Measurements from ENCODE around the gene ADGRG3.
"Not testable (repeated sequence)": the region's sequence is repeated elsewhere in the genome, so short reads cannot be mapped to it uniquely, and the experiment has no call there.

Gene ADGRG3

DNA sequence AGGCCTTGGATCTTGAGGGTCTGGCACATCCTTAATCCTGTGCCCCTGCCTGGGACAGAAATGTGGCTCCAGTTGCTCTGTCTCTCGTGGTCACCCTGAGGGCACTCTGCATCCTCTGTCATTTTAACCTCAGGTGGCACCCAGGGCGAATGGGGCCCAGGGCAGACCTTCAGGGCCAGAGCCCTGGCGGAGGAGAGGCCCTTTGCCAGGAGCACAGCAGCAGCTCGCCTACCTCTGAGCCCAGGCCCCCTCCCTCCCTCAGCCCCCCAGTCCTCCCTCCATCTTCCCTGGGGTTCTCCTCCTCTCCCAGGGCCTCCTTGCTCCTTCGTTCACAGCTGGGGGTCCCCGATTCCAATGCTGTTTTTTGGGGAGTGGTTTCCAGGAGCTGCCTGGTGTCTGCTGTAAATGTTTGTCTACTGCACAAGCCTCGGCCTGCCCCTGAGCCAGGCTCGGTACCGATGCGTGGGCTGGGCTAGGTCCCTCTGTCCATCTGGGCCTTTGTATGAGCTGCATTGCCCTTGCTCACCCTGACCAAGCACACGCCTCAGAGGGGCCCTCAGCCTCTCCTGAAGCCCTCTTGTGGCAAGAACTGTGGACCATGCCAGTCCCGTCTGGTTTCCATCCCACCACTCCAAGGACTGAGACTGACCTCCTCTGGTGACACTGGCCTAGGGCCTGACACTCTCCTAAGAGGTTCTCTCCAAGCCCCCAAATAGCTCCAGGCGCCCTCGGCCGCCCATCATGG is 4.0 kb upstream of the ADGRG3 start:
- DNase-seq: no peak

DNA sequence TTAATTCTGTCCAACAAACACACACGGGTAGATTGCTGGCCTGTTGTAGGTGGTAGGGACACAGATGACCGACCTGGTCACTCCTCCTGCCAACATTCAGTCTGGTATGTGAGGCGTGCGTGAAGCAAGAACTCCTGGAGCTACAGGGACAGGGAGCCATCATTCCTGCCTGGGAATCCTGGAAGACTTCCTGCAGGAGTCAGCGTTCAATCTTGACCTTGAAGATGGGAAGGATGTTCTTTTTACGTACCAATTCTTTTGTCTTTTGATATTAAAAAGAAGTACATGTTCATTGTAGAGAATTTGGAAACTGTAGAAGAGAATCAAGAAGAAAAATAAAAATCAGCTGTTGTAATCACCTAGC is 3.5 kb upstream of the ADGRG3 start:
- no peak for DNase-seq

DNA sequence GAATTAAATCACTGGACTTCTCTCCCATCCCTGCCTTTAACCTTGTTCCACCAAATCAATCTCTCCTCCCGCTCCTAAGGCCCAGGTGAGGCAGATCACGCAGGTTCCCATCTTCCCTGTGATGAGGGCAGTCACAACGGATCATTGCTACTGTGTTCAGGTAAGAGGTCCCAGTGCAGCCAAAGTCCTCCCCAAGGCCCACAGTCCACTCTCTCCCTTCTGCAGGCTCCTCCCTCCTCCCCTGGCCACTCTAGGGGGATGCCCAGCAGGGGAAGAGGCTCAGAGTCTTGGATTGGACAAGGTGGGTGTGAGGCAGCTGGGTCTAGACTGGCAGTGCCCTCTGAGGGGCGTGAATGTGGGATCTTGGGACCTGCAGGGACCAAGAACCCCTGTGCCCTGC is 2.6 kb upstream of the ADGRG3 start:
- DNase-seq: no peak

DNA sequence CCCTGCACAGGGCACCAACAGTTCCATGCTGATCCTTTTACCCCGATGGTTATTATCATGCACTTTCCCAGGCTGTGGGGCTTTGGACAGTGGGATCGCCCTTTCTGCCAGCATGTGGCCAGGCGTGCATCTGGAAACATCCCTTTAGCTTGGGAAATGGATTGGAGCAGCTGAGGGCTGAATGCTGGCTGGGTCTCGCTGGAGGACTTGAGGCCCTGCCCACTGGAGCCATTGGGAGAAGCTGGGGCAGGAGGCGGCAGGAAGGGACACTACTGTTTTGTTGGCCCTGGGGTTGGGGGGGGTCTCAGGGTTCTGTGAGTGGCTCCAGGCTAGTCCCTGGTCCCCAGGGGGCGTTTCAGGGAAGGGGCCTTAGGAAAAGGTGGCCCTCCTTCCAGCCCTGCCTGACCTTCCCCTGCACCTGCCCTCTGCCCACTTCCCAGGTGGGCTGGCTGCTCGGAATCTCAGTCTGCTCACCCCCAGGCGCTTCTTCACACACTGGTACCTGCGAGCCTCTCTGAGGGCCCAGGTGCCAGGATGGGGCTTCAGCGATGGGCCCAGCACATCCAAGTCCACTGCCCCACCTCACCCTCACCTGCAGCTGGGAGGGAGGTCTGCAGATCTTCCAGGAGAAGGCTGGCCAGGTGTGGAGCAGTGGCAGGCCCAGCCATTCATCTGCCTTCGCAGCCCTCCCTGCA is 1.6 kb upstream of the ADGRG3 start:
- no peak for DNase-seq

DNA sequence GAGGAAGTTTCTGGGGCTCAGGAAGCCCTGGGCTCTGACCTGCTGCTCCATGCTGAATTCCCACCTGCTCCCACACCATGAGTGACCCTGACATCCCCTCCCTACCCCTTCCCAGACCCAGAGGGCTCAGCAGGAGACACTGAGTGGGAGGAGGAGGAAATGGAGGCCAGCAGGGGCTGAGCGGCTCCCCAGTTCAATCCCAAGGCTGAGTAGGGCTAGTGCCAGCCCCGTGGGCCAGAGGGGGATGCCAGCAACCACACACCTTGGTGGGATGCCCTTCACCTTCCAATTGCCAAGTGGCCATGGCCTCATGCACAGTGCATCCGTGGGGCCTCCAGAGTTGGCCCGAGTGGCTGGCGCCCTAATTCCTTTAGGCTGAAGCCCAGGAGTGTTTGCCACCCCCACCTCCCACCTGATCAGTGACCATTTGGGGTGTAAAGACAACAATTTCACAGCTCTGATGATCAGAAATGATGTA is 1.0 kb upstream of the ADGRG3 start:
- no peak for DNase-seq

DNA sequence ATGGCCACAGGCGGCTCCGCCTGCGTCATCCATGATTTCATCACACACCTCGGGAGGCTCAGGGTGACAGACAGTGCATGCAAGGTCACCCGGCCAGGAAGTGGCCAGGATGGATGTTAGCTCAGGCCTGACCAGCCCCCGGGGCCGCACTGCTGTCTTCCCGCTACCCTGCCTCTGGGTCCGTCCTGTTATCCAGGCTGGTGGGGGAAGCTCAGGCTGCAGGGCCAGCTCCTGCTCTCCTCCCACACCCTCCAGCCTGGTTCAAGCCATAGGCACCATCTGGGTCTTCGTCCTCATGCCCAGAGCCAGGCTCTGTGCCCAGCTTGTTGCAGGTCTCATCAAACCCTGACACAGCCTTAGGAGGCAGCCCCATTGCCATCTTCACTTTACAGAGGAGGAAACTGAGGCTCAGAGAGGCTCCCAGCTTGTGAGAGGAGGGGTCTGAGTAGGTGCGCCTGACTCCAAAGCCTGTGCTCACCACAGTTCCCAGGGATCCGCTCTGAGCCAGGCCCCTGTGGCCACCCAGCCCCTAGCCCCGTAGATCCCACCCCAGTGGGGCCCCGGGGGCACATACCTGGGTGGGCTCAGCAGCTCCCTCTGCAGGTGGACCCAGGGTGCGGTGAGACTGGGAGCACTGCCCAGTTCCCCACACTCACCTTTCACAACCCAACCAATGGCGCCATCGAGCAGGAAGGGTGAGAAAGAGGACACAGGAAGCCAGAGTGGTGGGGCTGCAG is 412 bp upstream of the ADGRG3 start:
- DNase-seq: peak; percentile 72

DNA sequence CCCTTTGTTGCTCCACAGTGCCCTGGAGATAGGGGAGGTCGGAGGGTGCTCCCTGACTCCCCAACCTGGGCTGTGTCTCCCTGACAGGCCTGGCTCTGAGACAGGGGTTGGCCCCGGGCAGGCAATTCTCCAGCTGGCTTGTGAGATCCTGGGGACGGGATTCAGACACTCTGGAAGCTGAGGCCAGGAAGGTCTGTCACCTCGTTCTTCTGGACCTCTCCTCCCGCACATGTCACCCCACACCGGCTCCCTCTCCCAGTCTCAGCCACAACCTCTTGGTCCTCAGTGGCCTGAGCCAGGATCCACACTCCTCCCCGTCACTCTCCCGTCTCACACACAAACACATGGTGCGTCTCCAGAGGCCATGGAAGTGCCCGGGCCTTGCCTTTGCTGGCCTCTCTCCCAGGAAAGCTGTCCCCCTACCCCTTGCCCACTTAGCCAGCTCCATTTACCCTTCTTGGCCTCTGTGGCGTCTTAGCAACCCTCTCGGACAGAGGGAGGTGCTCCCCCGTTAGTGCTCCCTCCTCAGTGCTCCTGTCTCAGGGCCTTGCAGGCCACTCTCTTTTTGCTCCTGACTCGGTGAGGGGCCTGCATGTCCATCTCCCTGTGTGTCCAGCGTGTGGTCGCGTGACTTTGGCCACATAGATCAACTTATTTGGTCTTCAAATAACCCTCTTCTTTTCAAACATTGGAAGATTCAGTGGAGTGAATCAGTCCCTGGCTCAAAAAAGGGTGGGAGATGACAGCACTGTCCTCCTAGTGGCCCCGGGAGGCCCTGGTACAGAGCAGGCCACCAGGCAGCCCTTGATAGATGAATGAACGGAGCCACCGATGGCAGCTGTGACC is 747 bp downstream of the ADGRG3 start:
- no peak for DNase-seq

DNA sequence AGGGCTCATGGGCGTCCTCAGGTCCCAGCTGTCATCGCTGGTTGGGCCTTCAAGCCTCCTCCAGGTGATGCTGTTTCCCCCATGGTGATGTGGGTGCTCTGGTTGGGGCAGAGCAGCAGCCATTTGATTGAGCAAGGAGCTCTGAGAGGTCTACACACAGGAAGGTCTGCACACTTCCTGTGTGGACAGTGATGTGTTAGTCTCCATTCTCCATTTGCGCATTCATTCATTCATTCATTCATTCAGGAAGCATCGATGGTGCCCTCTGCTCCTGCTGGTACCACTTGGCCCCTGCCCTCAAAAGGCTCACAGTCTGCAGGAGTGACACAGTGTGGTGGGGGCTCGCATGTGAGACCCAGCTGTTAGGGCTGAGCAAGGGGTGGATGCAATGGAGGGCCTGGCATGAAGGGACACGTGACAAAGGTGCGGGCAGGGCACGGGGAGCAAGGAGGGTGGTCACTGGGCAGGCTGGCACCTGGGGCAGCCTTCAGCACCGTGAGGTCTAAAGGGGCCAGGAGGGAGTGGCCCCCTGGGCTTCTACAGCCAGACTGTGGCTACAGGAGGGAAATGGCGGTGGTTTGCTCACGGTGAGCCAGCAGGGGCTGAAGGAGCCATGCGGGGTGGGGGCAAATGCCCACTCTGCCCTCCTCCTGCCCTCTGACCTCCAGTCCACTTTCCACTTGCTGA is 1.5 kb downstream of the ADGRG3 start:
- peak; percentile 62 for DNase-seq

DNA sequence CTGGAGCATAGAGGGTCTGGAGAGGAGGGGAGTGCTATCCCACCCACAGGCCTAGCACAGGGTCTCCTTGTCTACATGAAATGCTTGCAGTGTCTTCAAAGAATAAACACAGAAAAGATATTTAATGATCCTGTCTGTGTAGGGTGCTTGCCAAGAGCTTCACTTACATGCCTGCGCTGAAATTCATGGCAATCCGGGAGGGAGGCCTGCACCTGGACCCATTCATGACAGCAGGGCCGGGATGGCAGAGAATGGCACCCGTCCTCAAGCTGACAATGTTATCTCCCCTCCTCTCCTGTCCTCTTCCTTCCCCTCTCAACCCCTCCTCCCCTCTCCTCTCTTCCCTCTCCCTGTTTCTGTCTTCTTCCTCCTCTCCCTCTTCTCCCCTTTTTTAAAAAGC is 2.1 kb downstream of the ADGRG3 start:
- no peak for DNase-seq

DNA sequence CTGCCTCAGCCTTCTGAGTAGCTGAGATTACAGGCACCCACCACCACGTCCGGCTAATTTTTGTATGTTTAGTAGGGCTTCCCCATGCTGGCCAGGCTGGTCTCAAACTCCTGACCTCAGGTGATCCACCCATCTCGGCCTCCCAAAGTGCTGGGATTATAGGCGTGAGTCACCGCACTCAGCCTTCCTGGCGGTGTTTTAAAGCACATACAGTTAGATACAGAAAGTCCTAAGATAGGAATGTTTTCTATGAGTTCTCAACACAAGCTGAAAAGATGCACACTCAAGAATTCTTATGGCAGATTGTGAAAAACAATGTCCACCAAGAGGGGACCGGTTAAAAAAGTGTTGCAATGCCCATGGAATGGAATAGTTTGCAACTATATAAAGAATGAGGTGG is 3.3 kb downstream of the ADGRG3 start:
- not testable (repeated sequence) for DNase-seq

DNA sequence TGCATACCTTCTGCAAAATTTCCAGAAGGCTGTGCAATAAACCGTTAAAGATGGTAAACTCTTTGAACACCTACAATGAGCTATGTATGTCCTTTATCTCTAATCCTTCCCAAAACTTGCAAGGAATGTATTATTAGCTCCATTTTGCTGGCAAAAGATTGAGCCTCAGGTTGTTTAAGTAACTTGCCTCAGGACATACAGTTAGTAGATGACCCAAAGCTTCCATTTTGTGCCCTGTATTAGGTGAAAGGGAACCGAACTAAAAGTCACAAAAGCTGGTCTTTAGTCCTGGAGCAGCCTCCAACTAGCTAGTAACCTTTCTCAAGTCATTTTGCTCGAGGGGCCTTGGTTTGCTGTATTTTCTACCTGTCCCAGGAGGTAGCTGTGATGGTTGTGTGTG is 4.3 kb downstream of the ADGRG3 start:
- no peak for DNase-seq

DNA sequence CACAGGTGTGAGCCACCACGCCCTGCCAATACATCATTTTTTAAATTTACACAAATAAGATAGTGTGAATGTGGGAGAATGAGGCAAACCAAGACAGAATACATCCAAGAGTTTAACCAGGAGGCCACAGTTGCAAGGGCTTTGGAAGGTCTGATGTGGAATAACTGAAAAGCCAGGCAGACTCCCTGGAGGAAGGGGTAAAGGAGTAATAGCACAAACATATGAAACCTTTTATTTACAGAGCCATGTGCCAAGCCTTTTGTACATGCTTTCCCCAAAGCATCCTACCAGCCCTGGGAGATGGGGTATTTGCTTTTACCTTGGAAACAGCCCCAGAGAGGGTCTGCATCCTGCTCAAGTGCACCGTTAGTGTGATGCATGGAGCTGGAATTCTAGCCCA is 4.7 kb downstream of the ADGRG3 start:
- no peak for DNase-seq

DNA sequence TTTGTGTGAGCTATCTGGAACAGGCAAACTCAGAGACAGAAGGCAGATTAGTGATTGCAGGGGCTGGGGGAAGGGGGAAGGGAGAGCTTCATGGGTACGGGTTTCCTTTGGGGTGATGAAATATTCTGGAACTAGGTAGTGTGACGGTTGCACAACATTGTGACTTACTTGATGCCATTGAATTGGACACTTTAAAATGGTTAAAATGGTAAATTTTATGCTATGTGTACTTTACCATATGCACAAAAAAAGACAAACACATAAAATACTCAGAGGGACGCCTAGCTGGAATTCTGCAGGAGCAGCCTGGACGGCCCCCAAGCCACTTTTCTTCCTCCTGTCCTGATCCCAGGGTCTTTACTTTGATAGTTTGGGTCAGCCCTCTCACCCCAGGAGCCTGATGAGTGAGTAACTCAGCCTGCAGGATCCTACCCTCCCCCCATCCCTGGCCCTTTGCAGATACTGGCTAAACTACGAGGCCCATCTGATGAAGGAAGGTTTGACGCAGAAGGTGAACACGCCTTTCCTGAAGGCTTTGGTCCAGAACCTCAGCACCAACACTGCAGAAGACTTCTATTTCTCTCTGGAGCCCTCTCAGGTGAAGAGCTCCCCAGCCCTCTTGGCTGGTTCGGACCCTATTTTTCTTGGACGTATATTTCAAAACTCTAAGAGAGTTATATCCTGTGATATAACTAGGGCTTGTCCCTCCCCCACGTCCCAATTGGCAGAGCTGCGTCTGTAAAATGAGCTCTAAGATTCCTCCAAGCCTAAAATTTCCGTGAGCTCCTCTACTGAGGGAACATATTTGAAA is 7.8 kb downstream of the ADGRG3 start:
- peak; percentile 39 for DNase-seq

DNA sequence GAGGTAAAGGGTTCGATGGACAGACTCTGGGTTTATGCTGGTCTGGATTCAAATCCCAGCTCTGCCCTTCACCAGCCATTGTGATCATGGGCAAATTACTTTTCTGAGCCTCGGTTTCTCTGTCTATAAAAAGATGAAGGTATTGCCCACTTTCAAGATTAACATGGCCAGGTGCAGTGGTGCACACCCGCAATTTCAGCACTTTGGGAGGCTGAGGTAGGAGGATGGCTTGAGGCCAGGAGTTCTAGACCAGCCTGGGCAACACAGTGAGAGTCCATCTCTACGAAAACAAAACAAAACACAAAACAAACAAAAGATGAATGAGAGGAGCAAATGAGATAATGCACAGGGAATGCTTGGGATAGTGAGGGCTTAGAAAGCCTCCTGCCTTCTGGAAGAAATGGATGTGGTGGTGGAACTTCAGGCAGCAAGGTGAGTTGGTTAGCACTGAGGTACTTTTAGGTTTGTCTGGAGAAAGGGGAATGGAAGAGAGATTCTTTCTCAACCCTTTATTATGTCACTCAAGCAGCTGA is 8.5 kb downstream of the ADGRG3 start:
- no peak for DNase-seq

DNA sequence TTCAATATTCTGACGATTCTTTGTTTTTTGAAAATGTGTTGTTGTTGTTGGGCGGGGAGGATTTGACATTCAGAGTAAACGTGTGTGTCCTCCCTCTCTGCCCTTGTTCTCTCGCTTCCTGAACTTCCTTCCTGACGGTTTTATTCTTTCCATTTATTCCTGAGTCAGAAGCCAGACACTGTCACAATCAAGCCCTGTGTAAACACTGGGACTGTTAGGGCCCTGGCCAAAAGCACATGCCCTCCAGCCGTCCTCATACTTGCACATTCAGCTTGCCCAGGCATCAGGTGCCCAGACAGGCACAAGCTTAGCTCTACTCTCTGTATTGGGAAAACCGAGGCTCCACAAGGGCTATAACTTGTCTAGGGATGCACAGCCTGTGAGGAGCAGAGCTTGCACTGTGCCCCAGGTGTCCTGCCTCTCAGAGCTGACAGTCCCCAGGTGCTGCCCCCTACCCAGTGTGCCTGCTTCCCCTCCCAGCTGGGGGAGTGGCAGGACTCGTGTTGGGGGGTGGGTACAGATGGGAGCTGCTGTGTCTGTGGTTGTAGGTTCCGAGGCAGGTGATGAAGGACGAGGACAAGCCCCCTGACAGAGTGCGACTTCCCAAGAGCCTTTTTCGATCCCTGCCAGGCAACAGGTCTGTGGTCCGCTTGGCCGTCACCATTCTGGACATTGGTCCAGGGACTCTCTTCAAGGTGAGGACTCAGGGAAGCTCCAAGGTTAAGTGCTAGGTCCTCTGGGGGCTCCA is 9.7 kb downstream of the ADGRG3 start:
- DNase-seq: no peak

DNA sequence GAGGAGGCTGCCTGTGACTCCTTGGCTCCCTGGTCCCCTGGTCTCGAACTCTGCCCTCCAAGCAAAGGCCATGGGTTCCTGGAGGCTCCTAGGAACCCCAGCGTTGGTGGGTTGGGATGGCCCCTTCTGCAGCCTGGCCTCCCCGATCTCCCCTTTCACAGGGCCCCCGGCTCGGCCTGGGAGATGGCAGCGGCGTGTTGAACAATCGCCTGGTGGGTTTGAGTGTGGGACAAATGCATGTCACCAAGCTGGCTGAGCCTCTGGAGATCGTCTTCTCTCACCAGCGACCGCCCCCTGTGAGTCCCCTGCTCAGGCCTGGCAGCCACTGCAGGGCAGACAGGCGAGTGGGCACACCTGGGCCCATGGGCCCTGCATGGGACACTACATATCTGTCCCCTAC is 10.9 kb downstream of the ADGRG3 start:
- no peak for DNase-seq

DNA sequence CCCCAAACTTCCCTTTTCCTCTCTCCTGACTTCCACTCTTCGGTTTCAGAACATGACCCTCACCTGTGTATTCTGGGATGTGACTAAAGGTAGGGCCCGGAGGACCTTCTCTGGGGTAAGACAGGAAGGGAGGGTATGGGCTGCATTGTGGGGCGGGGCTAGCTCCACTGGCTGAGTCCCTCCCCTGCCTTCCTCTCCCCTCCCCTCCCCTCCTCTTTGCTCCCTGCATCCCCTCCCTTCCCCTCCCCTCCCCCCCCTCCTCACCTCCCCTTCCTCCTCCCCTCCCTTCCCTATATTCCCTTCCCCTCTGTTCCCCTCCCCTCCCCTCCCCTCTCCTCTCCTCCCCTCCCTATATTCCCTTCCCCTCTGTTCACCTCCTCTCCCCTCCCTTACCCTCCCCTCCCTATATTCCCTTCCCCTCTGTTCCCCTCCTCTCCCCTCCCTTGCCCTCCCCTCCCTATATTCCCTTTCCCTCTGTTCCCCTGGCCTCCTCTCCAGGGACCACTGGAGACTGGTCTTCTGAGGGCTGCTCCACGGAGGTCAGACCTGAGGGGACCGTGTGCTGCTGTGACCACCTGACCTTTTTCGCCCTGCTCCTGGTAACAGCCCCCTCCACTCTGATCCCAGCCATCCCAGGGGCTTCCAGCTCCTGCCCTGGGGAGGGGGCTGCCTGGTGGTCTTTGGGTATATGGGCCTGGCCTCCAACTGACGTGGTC is 11.8 kb downstream of the ADGRG3 start:
- DNase-seq: no peak

DNA sequence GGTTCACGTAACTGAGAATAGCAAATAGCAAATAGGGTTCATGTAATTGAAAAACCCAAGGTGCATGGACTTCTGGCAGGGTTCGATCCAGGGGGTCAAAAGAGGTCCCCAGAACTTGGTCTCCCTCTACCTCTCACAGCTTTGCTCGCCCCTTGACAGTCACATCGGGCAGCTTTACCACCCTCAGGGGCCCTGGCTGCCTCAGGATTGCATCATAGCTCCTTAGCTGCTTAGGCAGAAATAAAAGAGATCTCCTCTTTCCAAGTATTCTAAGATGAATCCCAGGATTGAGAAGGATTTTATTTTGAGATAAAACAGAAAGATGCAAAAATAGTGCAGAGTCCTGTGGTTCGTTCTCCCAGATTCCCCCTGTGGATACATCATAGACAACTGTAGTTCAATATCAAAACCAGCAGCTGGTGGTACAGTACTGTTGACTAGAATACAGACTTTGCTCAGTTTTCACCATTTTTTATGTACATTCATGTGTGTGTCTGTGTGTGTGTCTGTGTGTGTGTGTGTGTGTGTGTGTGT is 12.8 kb downstream of the ADGRG3 start:
- no peak for DNase-seq

DNA sequence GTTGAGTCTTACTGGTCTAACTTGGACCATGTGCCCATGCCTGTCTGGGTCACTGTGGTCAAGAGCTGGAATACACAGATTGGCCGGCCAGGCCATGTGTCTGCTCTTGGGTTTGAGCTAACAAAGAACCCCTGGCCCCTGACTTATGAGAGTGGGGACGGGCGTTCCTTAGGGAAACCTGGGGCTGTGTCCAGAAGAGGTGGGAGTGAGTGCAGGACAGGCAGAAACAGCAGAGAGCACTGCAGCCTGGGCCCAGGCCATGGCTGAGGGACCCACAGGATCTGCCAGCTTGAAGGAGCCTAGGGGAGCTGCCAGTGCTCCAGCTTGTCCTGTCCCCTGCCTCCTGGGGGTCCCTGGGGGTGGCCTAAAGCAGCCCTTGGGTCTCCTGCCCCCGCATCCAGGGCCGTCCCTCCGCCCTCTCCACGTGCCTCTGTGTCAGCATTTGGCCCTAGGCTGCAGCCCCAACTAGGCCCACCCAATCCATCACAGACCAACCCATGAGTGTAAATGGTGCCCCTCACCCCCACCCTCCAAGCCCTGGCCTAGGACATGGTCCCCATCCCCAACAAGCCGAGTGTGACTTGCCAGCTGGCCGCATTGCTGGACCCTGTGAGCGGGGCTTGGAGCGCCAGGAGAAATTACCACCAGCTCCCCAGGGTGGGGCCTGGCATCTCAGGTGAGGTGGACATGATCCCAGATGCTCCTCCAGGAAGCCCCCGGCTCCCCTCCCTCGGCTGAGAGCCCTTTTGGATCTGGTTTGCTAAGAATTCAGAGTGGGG is 14.0 kb downstream of the ADGRG3 start:
- no peak for DNase-seq
